Measurements from ENCODE around the gene C1orf146.
"Not testable (repeated sequence)": the region's sequence is repeated elsewhere in the genome, so short reads cannot be mapped to it uniquely, and the experiment has no call there.

Gene C1orf146

DNA sequence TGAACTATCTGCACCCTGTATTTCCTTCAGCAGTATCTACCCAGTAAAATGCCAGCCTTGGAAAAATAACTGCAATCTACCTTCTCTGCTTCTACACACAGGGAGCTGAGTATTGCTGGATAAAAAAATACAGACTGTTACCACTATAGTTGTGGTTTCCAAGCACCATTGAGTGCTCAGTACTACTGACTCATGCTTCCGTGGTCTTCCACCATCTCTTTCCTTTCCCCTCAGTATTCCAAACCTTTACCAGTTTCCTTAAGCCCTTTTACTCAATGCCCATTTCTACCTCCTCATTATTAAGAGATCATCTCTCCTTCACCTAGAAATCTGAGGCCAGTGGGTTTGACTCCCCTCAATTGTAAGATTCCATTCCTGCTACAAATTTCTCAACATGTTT is 57.2 kb downstream of the C1orf146 start:
- DNase-seq (ENCODE audit: low read depth), result no peak

DNA sequence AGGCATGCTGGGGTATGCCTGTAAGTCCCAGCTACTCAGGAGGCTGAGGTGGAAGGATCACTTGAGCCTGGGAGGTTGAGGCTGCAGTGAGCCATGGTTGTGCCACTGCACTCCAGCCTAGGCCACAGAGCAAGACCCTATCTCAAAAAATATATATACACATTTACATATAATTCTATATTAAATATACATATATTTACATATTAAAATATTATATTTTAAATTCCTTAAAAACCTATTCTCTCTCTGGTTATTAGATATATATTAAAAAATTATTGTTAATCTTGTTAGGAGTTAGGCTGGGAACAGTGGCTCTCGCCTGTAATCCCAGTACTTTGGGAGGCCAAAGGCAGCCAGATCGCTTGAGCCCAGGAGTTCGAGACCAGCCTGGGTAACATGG is 58.4 kb downstream of the C1orf146 start:
- no peak for DNase-seq (ENCODE audit: low read depth)

DNA sequence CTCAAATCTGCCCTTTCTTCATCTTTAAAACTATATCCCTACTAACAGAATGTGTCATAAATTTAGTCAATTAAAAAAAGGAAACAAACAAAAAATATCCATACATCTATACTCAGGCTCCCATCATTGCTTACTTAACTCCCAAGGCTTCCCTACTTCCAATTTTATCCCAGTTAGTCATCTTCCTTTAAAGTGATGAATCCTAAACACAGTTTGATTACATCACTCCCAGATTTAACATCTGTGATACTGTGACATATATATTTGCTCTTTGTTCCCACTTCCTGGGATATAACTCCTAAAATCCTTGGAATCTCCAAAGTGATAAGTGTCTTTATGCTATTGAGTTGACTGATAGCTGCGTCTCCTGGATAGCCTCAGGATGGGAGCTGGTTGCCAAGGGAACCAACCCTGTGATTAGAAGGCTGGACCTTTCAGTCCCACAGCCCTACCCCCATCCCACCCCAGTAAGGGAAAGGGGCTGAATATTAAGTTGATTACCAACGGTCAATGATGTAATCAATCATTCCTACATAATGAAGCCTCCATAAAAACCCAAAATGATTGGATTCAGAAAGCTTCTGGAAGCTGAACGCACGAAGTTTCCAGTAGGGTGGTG is 59.5 kb downstream of the C1orf146 start:
- no peak for DNase-seq (ENCODE audit: low read depth)

DNA sequence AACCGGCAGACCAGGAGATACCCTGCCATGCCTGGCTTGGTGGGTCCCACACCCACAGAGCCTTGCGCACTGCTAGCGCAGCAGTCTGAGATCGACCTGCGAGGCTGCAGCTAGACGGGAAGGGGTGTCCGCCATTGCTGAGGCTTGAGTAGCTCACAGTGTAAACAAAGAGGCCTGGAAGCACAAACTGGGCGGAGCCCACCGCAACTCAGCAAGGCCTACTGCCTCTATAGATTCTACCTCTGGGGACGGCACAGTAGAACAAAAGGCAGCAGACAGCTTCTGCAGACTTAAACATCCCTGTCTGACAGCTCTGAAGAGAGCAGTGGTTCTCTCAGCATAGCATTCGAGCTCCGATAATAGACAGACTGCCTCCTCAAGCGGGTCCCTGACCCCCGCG is 62.1 kb downstream of the C1orf146 start:
- not testable (repeated sequence) for DNase-seq (ENCODE audit: low read depth)

DNA sequence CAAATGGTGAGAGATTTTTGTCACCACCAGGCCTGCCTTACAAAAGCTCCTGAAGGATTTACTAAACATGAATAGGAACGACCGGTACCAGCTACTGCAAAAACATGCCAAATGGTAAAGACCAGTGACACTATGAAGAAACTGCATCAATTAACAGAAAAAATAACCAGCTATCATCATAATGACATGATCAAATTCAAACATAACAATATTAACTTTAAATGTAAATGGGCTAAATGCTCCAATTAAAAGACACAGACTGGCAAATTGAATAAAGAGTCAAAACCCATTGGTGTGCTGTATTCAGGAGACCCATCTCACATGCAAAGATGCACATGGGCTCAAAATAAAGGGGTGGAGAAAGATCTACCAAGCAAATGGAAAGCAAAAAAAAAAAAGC is 63.7 kb downstream of the C1orf146 start:
- not testable (repeated sequence) for DNase-seq (ENCODE audit: low read depth)

DNA sequence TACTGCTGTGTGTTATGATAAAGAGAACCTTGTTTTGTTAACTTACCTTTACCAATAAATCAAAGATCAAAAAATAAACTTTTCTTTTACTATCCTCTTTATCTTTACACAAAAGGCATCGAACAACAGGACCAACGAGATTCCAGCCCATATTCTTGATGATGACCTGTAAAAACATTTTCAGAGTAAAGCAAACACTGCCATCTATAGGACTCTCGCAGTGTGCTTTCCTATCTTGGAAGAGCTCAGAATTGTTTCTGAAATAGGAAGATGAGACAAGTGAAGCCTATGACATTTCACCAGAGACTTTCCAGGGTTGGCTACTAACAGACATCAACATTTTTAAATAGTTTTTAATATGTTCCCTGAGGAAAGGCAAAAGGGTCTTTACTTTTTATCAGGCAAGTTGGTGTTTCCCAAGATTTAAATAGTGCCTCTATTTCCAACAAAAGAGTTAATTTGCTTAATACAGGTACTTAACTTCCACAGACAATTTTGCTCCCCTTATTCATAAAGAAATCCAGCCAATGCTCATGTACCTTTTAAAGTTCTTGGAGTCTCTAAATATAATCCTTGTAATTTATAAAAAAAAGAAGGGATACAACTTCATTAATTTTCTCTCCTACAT is 73.8 kb downstream of the C1orf146 start:
- DNase-seq (ENCODE audit: low read depth), result no peak

Data from activated T-cell treated with anti-CD3 and anti-CD28 coated beads for 24 hours (primary cell).